ENCODE data around the gene NVL.

DNA sequence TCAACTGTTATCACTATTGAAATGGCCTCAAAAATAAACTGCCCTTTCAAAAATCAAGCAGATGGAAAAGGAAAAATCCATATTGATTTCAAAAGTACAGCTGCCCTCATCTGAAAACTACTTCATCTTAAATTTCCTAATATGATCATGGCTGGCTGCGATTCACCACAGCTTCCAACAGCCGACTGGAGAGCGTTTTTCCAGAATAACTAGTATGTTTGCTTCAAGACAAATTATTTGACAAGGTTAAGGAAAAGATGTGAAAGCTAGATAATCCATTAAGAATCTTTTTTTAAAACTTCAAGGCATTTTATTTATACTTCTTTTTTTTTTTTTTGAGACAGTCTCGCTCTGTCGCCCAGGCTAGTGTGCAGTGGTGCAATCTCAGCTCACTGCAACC, 151.1 kb downstream of the NVL start:
- TF ChIP-seq EZH2 (IDR thresholded peaks at IDR 0.05; ENCODE audit: low read length, missing control alignments) (no peak), CTCF (conservative IDR thresholded peaks at IDR 0.05 in 1 of 2, IDR thresholded peaks at IDR 0.05 in 1 of 2; ENCODE audit: low read depth in 1 of 2, low read length in 2 of 2) (no peak)
